ENCODE measurements around the gene SLC66A1.

Gene SLC66A1

GRCh38 chr1:19338323-19338762 lies 26.2 kb downstream of the SLC66A1 start:
- Histone ChIP-seq H3K27me3 (ENCODE audit: low read depth, low read length) (no peaks in the 10 kb centered on the region), H3K36me3 (ENCODE audit: control insufficient read depth in 1 of 2, insufficient read depth in 2 of 2, low read length in 2 of 2) (peaks cover 24 to 36% of the 10 kb centered on the region in 2 donors), H3K4me1 (ENCODE audit: control insufficient read depth in 1 of 2, insufficient read depth in 2 of 2, low read length in 2 of 2) (peaks cover 0 to 4% of the 10 kb centered on the region in 2 donors), H3K9me3 (ENCODE audit: control insufficient read depth in 1 of 2, low read length in 2 of 2) (no peaks in the 10 kb centered on the region), H3K27ac (ENCODE audit: low read length) (no peak overlapping the region), H3K4me3 (ENCODE audit: low read depth in 1 of 2, low read length in 2 of 2) (no peak overlapping the region)

GRCh38 chr1:19339214-19339861 lies 27.2 kb downstream of the SLC66A1 start:
- H3K27me3 ChIP-seq (ENCODE audit: low read depth, low read length): no peaks in the 10 kb centered on the region
- no peaks in the 10 kb centered on the region for H3K9me3 ChIP-seq (ENCODE audit: control insufficient read depth in 1 of 2, low read length in 2 of 2)
- H3K4me1 ChIP-seq (ENCODE audit: control insufficient read depth in 1 of 2, insufficient read depth in 2 of 2, low read length in 2 of 2): peaks cover 0 to 10% of the 10 kb centered on the region in 2 donors
- no peak overlapping the region for H3K27ac ChIP-seq (ENCODE audit: low read length)
- H3K4me3 ChIP-seq (ENCODE audit: low read depth in 1 of 2, low read length in 2 of 2): no peak overlapping the region
- peaks cover 24 to 46% of the 10 kb centered on the region in 2 donors for H3K36me3 ChIP-seq (ENCODE audit: control insufficient read depth in 1 of 2, insufficient read depth in 2 of 2, low read length in 2 of 2)

- H3K9me3 ChIP-seq (ENCODE audit: control insufficient read depth in 1 of 2, low read length in 2 of 2): no peaks in the 10 kb centered on the region
- no peak overlapping the region for H3K4me3 ChIP-seq (ENCODE audit: low read depth in 1 of 2, low read length in 2 of 2)
- no peak overlapping the region for H3K27ac ChIP-seq (ENCODE audit: low read length)
- no peaks in the 10 kb centered on the region for H3K27me3 ChIP-seq (ENCODE audit: low read depth, low read length)
- H3K36me3 ChIP-seq (ENCODE audit: control insufficient read depth in 1 of 2, insufficient read depth in 2 of 2, low read length in 2 of 2): peaks cover 31 to 57% of the 10 kb centered on the region in 2 donors
- H3K4me1 ChIP-seq (ENCODE audit: control insufficient read depth in 1 of 2, insufficient read depth in 2 of 2, low read length in 2 of 2): peaks cover 0 to 17% of the 10 kb centered on the region in 2 donors
Observed at GRCh38 chr1:19340387-19340937, 28.3 kb downstream of the SLC66A1 start.

- H3K27ac ChIP-seq (ENCODE audit: low read length): no peak overlapping the region
- H3K27me3 ChIP-seq (ENCODE audit: low read depth, low read length): no peaks in the 10 kb centered on the region
- H3K4me3 ChIP-seq (ENCODE audit: low read depth in 1 of 2, low read length in 2 of 2): no peak overlapping the region
- no peaks in the 10 kb centered on the region for H3K9me3 ChIP-seq (ENCODE audit: control insufficient read depth in 1 of 2, low read length in 2 of 2)
- peaks cover 31 to 58% of the 10 kb centered on the region in 2 donors for H3K36me3 ChIP-seq (ENCODE audit: control insufficient read depth in 1 of 2, insufficient read depth in 2 of 2, low read length in 2 of 2)
- peaks cover 0 to 17% of the 10 kb centered on the region in 2 donors for H3K4me1 ChIP-seq (ENCODE audit: control insufficient read depth in 1 of 2, insufficient read depth in 2 of 2, low read length in 2 of 2)
Observed at GRCh38 chr1:19341201-19342061, 29.3 kb downstream of the SLC66A1 start.

- no peak overlapping the region for H3K27ac ChIP-seq (ENCODE audit: low read length)
- H3K9me3 ChIP-seq (ENCODE audit: control insufficient read depth in 1 of 2, low read length in 2 of 2): no peaks in the 10 kb centered on the region
- H3K36me3 ChIP-seq (ENCODE audit: control insufficient read depth in 1 of 2, insufficient read depth in 2 of 2, low read length in 2 of 2): peaks cover 31 to 58% of the 10 kb centered on the region in 2 donors
- H3K4me1 ChIP-seq (ENCODE audit: control insufficient read depth in 1 of 2, insufficient read depth in 2 of 2, low read length in 2 of 2): peaks cover 0 to 19% of the 10 kb centered on the region in 2 donors
- no peak overlapping the region for H3K4me3 ChIP-seq (ENCODE audit: low read depth in 1 of 2, low read length in 2 of 2)
- no peaks in the 10 kb centered on the region for H3K27me3 ChIP-seq (ENCODE audit: low read depth, low read length)
Observed at GRCh38 chr1:19342062-19342750, 30.1 kb downstream of the SLC66A1 start.

- H3K9me3 ChIP-seq (ENCODE audit: control insufficient read depth in 1 of 2, low read length in 2 of 2): no peaks in the 10 kb centered on the region
- H3K4me3 ChIP-seq (ENCODE audit: low read depth in 1 of 2, low read length in 2 of 2): no peak overlapping the region
- peaks cover 0 to 27% of the 10 kb centered on the region in 2 donors for H3K4me1 ChIP-seq (ENCODE audit: control insufficient read depth in 1 of 2, insufficient read depth in 2 of 2, low read length in 2 of 2)
- H3K27ac ChIP-seq (ENCODE audit: low read length): no peak overlapping the region
- peaks cover 31 to 54% of the 10 kb centered on the region in 2 donors for H3K36me3 ChIP-seq (ENCODE audit: control insufficient read depth in 1 of 2, insufficient read depth in 2 of 2, low read length in 2 of 2)
- no peaks in the 10 kb centered on the region for H3K27me3 ChIP-seq (ENCODE audit: low read depth, low read length)
Observed at GRCh38 chr1:19342894-19343616, 30.9 kb downstream of the SLC66A1 start.

- Histone ChIP-seq H3K4me1 (ENCODE audit: control insufficient read depth in 1 of 2, insufficient read depth in 2 of 2, low read length in 2 of 2) (peaks cover 0 to 31% of the 10 kb centered on the region in 2 donors), H3K27ac (ENCODE audit: low read length) (no peak overlapping the region), H3K27me3 (ENCODE audit: low read depth, low read length) (no peaks in the 10 kb centered on the region), H3K4me3 (ENCODE audit: low read depth in 1 of 2, low read length in 2 of 2) (no peak overlapping the region), H3K9me3 (ENCODE audit: control insufficient read depth in 1 of 2, low read length in 2 of 2) (no peaks in the 10 kb centered on the region), H3K36me3 (ENCODE audit: control insufficient read depth in 1 of 2, insufficient read depth in 2 of 2, low read length in 2 of 2) (peaks cover 33 to 49% of the 10 kb centered on the region in 2 donors)
Observed at GRCh38 chr1:19343617-19344350, 31.7 kb downstream of the SLC66A1 start.

GRCh38 chr1:19344372-19344810 lies 32.3 kb downstream of the SLC66A1 start:
- Histone ChIP-seq H3K27ac (ENCODE audit: low read length) (no peak overlapping the region), H3K4me3 (ENCODE audit: low read depth in 1 of 2, low read length in 2 of 2) (no peak overlapping the region), H3K4me1 (ENCODE audit: control insufficient read depth in 1 of 2, insufficient read depth in 2 of 2, low read length in 2 of 2) (peaks cover 0 to 31% of the 10 kb centered on the region in 2 donors), H3K36me3 (ENCODE audit: control insufficient read depth in 1 of 2, insufficient read depth in 2 of 2, low read length in 2 of 2) (peaks cover 34 to 46% of the 10 kb centered on the region in 2 donors), H3K27me3 (ENCODE audit: low read depth, low read length) (no peaks in the 10 kb centered on the region), H3K9me3 (ENCODE audit: control insufficient read depth in 1 of 2, low read length in 2 of 2) (no peaks in the 10 kb centered on the region)

GRCh38 chr1:19344831-19345230 lies 32.7 kb downstream of the SLC66A1 start:
- no peaks in the 10 kb centered on the region for H3K27me3 ChIP-seq (ENCODE audit: low read depth, low read length)
- no peaks in the 10 kb centered on the region for H3K9me3 ChIP-seq (ENCODE audit: control insufficient read depth in 1 of 2, low read length in 2 of 2)
- H3K4me3 ChIP-seq (ENCODE audit: low read depth in 1 of 2, low read length in 2 of 2): no peak overlapping the region
- H3K27ac ChIP-seq (ENCODE audit: low read length): no peak overlapping the region
- peaks cover 34 to 46% of the 10 kb centered on the region in 2 donors for H3K36me3 ChIP-seq (ENCODE audit: control insufficient read depth in 1 of 2, insufficient read depth in 2 of 2, low read length in 2 of 2)
- peaks cover 0 to 32% of the 10 kb centered on the region in 2 donors for H3K4me1 ChIP-seq (ENCODE audit: control insufficient read depth in 1 of 2, insufficient read depth in 2 of 2, low read length in 2 of 2)

GRCh38 chr1:19345391-19345790 lies 33.3 kb downstream of the SLC66A1 start:
- no peak overlapping the region for H3K4me3 ChIP-seq (ENCODE audit: low read depth in 1 of 2, low read length in 2 of 2)
- H3K27me3 ChIP-seq (ENCODE audit: low read depth, low read length): no peaks in the 10 kb centered on the region
- H3K36me3 ChIP-seq (ENCODE audit: control insufficient read depth in 1 of 2, insufficient read depth in 2 of 2, low read length in 2 of 2): peaks cover 32 to 47% of the 10 kb centered on the region in 2 donors
- H3K27ac ChIP-seq (ENCODE audit: low read length): no peak overlapping the region
- H3K9me3 ChIP-seq (ENCODE audit: control insufficient read depth in 1 of 2, low read length in 2 of 2): no peaks in the 10 kb centered on the region
- peaks cover 0 to 35% of the 10 kb centered on the region in 2 donors for H3K4me1 ChIP-seq (ENCODE audit: control insufficient read depth in 1 of 2, insufficient read depth in 2 of 2, low read length in 2 of 2)
